ENCODE results near the gene PKNOX2.

GRCh38 chr11:125314276-125315078 lies 149.9 kb downstream of the PKNOX2 start:
- TF ChIP-seq CTCF (IDR thresholded peaks at IDR 0.05; ENCODE audit: low read length) (no peak), EZH2 (optimal IDR thresholded peaks at IDR 0.05; ENCODE audit: low read depth, low read length) (no peak)
